HG03378 (cell line): ENCODE results near the gene MZF1.
A peak's percentile ranks its signal among the peaks of the same experiment; 100 is the strongest.

Experiments
- ATAC-seq: cut with Tn5 transposase; IDR thresholded peaks from one replicate; pipeline ENCODE4 v1.9.1; 2021; ENCODE audit warnings: mild to moderate bottlenecking, moderate library complexity; ENCODE audit not compliant: unreplicated experiment

MZF1 gene

GRCh38 chr19:58570770-58571574, 2.2 kb downstream of the MZF1 start:
- no peak for ATAC-seq

GRCh38 chr19:58569943-58570670, 3.0 kb downstream of the MZF1 start:
- ATAC-seq, result no peak

GRCh38 chr19:58569191-58569942, 3.8 kb downstream of the MZF1 start:
- ATAC-seq, result no peak

- ATAC-seq, result no peak
These were observed 4.5 kb downstream of the MZF1 start for GRCh38 chr19:58568453-58569130.

GRCh38 chr19:58566989-58567388, 6.1 kb downstream of the MZF1 start:
- no peak for ATAC-seq

GRCh38 chr19:58563823-58564222, 9.3 kb downstream of the MZF1 start:
- no peak for ATAC-seq

- no peak for ATAC-seq
These were observed 10.0 kb downstream of the MZF1 start for GRCh38 chr19:58563034-58563573.

- ATAC-seq, result no peak
These were observed 10.8 kb downstream of the MZF1 start for GRCh38 chr19:58562122-58563033.

- ATAC-seq, result no peak
These were observed 11.6 kb downstream of the MZF1 start for GRCh38 chr19:58561373-58562121.

- ATAC-seq, result no peak
These were observed 12.2 kb downstream of the MZF1 start for GRCh38 chr19:58560921-58561320.

GRCh38 chr19:58560007-58560887, 12.9 kb downstream of the MZF1 start:
- no peak for ATAC-seq

GRCh38 chr19:58559275-58560006, 13.7 kb downstream of the MZF1 start:
- ATAC-seq, result peak; percentile 2

GRCh38 chr19:58558623-58559274, 14.4 kb downstream of the MZF1 start:
- ATAC-seq, result peak; percentile 46

- no peak for ATAC-seq
These were observed 15.0 kb downstream of the MZF1 start, which contains the start of gene UBE2M for GRCh38 chr19:58558066-58558622. UBE2M (minus strand) TSS chr19:58558611; CDS start chr19:58558381, 230 bp downstream.

GRCh38 chr19:58557221-58558065, 15.7 kb downstream of the MZF1 start:
- ATAC-seq, result no peak
